ENCODE measurements around the gene GIMAP8. TPM values are rescaled to one million over a fixed set of nuclear protein-coding genes. Genes with fewer than 3 reads are reported as not detected.

The GIMAP8 gene
- total and polyA plus RNA-seq, 11 donors, result 11.3 to 36.0 (median 14.9) TPM

DNA sequence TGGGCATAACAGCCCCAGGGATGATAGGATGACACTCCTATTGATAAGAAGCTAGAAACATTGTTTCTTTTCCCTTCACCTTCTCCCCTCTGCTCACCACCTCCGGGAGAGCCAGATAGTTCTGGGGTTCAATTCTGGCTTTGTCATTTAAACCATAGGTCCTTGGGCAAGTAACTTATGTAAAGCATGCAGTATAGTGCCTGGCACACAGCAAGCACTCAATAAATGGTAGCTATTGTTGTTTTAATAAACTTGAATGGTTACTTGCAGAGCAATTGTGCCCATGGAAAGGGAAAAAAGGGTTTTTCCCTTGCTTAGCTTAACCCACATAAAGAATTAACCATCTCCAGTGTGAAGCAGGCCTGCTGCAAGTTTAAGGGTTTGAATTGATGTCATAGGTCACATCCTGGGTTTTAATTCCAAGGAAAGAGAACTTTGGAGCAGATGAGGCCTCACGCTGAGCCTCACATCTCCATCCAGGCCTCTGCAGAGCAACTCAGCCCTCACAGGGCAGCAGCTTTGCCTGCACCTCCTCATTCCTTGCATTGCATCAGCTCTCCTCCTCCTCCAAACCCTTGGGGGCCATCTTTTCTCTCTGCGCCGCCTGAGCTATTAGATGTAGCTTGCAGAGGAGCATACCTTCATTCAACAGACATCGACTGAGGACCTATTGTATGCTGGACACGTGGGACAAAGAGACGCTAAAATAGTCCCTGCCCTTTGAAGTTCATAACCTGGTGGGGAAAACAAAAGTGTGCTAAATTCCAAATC, 48.4 kb upstream of the GIMAP8 start:
- H3K9me3 ChIP-seq, result no peaks in the 10 kb centered on the region
- no peak overlapping the region for H3K27ac ChIP-seq
- no peak overlapping the region for H3K4me3 ChIP-seq
- 83 to 87% (median 84%) methylated on average over 7 of the region's 7 CpGs for WGBS, 4 donors
- H3K27me3 ChIP-seq, result no peaks in the 10 kb centered on the region
- intact Hi-C loops (cut with DNase I), result loop anchor here in 2 of 10 donors (5.0 to 10.0 kb wide), 2 partner anchors 35 to 527 kb away; partner anchors contain the start of genes ATP6V0E2 (in 1 of the 2) and REPIN1 (in 1 of the 2)
- H3K36me3 ChIP-seq, result peaks cover 0 to 16% (median 0%) of the 10 kb centered on the region in 9 donors
- H3K4me1 ChIP-seq, result peaks cover 0 to 39% (median 23%) of the 10 kb centered on the region in 12 donors
- ATAC-seq (no peak), DNase-seq (peak in 1 of 5 donors; percentile 13)
- TF ChIP-seq, protein P1, sequence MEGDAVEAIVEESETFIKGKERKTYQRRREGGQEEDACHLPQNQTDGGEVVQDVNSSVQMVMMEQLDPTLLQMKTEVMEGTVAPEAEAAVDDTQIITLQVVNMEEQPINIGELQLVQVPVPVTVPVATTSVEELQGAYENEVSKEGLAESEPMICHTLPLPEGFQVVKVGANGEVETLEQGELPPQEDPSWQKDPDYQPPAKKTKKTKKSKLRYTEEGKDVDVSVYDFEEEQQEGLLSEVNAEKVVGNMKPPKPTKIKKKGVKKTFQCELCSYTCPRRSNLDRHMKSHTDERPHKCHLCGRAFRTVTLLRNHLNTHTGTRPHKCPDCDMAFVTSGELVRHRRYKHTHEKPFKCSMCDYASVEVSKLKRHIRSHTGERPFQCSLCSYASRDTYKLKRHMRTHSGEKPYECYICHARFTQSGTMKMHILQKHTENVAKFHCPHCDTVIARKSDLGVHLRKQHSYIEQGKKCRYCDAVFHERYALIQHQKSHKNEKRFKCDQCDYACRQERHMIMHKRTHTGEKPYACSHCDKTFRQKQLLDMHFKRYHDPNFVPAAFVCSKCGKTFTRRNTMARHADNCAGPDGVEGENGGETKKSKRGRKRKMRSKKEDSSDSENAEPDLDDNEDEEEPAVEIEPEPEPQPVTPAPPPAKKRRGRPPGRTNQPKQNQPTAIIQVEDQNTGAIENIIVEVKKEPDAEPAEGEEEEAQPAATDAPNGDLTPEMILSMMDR (IDR thresholded peaks at IDR 0.05), result no peak
- TF ChIP-seq POLR2A (IDR thresholded peaks at IDR 0.05), result no peak

DNA sequence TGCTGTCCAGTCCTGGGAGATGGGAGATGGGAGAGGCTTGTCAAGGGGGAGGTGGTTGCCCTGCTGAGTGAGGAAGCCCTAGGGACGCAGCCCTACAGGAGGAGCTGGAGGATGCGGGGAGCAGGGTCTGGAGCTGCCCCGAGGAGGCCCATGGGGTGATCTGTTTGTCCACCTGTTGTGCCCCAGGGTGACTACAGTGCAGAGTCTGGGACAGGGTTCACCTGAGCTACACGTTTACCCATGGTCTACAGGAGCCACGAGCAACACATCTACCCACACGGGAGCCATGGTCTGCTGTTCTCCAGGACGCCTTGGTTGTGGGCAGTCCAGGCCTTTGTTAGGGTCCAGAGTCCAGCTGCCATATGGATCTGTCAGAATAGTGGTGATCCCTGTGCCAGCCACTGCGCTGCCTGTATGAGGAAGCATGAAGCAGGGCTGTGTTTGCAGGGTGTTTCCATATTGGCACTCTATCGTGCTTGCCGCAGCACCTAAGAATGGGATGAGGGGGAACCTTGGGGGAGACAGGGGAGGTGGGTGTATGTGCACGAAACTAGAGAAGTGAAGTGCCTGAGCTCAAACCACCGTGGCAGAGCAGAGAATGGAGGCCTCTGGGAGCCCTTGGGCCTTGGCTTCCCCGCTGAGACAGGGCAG, 47.6 kb upstream of the GIMAP8 start:
- ATAC-seq (no peak), DNase-seq (peak in 1 of 5 donors; percentile 18)
- 89 to 91% (median 90%) methylated on average over 12 to 13 of the region's 13 CpGs for WGBS, 4 donors
- Histone ChIP-seq H3K9me3 (no peaks in the 10 kb centered on the region), H3K4me1 (peaks cover 0 to 43% (median 24%) of the 10 kb centered on the region in 12 donors), H3K36me3 (peaks cover 0 to 12% (median 0%) of the 10 kb centered on the region in 9 donors), H3K27ac (no peak overlapping the region), H3K27me3 (no peaks in the 10 kb centered on the region), H3K4me3 (no peak overlapping the region)
- intact Hi-C loops (cut with DNase I), result loop anchor here in 2 of 10 donors (5.0 to 10.0 kb wide), 2 partner anchors 35 to 528 kb away; partner anchors contain the start of genes ATP6V0E2 (in 1 of the 2) and REPIN1 (in 1 of the 2)
- TF ChIP-seq, protein P1 (IDR thresholded peaks at IDR 0.05), result no peak
- TF ChIP-seq POLR2A (IDR thresholded peaks at IDR 0.05), result no peak

DNA sequence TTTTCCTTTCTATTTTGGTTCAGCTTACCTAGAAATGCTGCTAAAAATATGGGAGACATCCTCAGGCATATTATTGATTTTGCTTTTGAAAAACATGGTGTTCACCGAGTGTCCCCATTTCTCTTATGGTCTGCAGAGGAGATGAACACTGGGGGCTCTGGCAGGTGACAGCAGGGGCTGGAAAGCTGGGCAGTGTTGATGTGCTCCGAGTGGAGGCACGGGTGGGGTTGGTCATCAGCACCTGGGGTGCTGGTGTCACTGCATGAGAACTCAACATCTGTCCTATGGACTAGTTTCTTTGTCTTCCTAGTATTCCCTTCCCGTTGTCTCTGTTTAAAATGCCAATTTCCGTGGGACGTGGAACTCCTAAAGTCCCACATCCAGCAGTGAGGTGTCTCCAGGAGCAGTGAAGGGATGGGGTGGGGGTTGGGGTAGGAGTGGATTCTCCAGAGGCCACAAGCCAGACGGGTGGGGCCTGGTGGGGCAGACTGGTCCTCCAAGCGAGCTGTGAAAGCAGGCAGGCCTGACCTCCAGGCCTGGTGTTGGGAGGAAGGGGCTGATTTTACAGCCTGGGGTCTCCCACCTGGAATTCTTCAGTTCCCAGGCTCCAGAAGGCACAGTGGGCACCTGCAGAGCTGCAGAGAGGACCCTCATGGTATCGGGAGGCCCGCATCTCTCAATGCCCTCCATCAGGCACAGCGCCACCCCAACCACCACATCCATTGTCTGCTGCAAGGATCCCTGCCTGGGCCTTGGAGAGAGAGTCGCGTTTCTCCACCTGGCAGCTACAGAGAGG, 46.9 kb upstream of the GIMAP8 start:
- no peak for TF ChIP-seq POLR2A (IDR thresholded peaks at IDR 0.05)
- no peaks in the 10 kb centered on the region for H3K27me3 ChIP-seq
- intact Hi-C loops (cut with DNase I), result loop anchor here in 3 of 10 donors (2.0 to 10.0 kb wide), 3 partner anchors 35 to 529 kb away; partner anchors contain the start of genes REPIN1 (in 2 of the 3) and ATP6V0E2 (in 1 of the 3)
- WGBS, 4 donors, result 88 to 94% (median 90%) methylated on average over 13 of the region's 13 CpGs
- peak overlapping the region in 4 of 12 donors; percentile 66 to 77 (median 74) for H3K4me3 ChIP-seq
- DNase-seq (peak in 1 of 5 donors; percentile 40), ATAC-seq (no peak)
- H3K27ac ChIP-seq, result peak overlapping the region in 9 of 12 donors; percentile 91 to 98 (median 96)
- peaks cover 0 to 9% (median 0%) of the 10 kb centered on the region in 9 donors for H3K36me3 ChIP-seq
- H3K4me1 ChIP-seq, result peaks cover 0 to 41% (median 24%) of the 10 kb centered on the region in 12 donors
- no peaks in the 10 kb centered on the region for H3K9me3 ChIP-seq

DNA sequence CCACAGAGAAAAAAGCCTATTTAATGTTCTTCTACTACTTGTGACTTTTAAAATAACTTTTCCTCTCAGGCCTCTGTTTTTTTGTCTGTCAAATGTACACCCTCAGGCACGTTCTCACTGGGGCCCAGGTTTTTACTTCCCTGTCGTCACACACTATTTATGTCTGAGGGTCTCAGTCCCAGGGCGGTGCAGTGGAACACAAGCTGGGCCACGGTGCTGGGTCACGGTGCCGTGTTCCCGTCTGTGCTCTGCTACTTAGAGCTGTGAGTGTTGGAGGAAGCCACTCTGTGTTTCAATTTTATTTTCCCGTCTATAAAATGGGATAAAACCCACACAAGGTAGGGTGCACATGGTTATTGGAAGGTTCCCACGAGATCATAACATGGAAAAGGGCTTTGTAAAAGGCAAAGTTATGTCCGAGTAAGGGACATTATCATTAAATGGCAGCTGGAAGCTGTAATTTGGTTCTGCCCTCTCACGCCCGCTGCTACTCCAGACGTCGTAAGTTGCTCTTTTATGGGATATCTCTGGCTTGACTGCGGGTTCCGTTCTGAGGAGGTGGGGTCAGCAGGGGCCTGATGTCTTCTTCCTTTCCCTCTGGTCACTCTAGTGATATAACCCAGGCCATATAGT, 46.1 kb upstream of the GIMAP8 start:
- TF ChIP-seq, protein P1 (IDR thresholded peaks at IDR 0.05), result no peak
- TF ChIP-seq POLR2A (IDR thresholded peaks at IDR 0.05), result no peak
- Histone ChIP-seq H3K36me3 (peaks cover 0 to 8% (median 0%) of the 10 kb centered on the region in 9 donors), H3K27ac (peak overlapping the region; percentile 86 to 98 (median 96)), H3K4me3 (peak overlapping the region; percentile 54 to 80 (median 72)), H3K9me3 (no peaks in the 10 kb centered on the region), H3K27me3 (no peaks in the 10 kb centered on the region), H3K4me1 (peaks cover 0 to 34% (median 22%) of the 10 kb centered on the region in 12 donors)
- peak in 1 of 5 donors; percentile 29 for DNase-seq
- ATAC-seq, result peak in 2 of 4 donors; percentile 2 to 32
- WGBS, 4 donors, result 33 to 44% (median 39%) methylated on average over 16 of the region's 16 CpGs
- intact Hi-C loops (cut with DNase I), result loop anchor here in 3 of 10 donors (2.0 to 10.0 kb wide), 3 partner anchors 35 to 529 kb away; partner anchors contain the start of genes REPIN1 (in 2 of the 3) and ATP6V0E2 (in 1 of the 3)

Measured in heart left ventricle (tissue), 16 donors.